22Rv1 (cell line): ENCODE data around the gene AGAP1.

Source experiments
- CTCF ChIP-seq: fragments of 450-650 bp; IDR thresholded peaks from 2 replicates; pipeline ENCODE4 v1.5.1; 2017; ENCODE audit warnings: mild to moderate bottlenecking
- ZFX ChIP-seq: fragments of 450-650 bp; IDR thresholded peaks from 2 replicates; pipeline ENCODE4 v1.6.1; 2017; ENCODE audit warnings: antibody characterized with exemption, borderline replicate concordance

DNA sequence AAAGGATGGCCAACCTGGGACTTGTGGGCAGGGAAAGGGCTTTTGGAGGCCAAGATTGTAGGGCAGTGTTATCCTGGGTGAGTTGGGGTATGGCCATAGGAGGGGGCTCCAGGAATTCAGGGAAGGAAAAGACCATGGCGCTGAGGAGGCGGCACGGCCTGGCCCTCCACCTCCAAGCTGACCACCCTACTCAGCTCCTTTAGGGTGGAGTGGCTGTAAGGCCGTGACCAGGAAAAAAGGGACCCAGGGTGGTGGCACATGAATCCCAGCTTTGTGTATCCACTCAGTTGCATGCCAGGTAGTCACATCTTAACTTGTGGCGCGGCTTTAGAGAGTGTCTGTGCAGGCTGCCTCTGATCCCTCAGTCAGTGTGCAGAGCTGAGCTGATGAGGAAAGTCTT is 168.1 kb downstream of the AGAP1 start:
- TF ChIP-seq ZFX (no peak), CTCF (no peak)
